IPS-NIHi7 (cell line): ENCODE measurements around the gene ADH4.
"Not testable (repeated sequence)": the region's sequence is repeated elsewhere in the genome, so short reads cannot be mapped to it uniquely, and the experiment has no call there.

Experiments used
- DNase-seq: peaks from one replicate; pipeline ENCODE4 v3.0.0; 2012; ENCODE audit warnings: mixed read lengths; ENCODE audit errors: extremely low spot score

Gene ADH4

DNA sequence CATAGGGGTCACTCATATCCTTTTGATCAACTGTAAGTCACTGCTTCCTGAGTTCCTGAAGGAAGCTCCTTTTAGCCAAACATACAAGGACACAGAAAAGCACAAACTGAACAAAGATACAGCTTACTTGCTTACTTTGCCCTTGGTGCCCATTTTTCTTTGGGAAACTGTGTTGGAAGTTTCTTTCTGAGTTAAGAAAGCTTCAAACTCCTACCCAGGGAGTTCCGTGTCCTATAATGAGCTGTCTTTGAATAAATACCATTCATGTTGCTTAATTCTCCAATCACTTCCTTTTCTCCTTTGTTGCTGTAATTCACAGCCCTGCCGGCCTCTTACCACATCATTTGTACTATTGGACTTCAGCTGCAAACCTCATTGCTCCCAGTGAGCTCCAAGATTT is at the start of gene ADH4:
Gene ADH4, minus strand, starts transcription at position 228 of the 400 bp plus-strand sequence. Its CDS starts 75 bp downstream, at position 153.
- no peak for DNase-seq

DNA sequence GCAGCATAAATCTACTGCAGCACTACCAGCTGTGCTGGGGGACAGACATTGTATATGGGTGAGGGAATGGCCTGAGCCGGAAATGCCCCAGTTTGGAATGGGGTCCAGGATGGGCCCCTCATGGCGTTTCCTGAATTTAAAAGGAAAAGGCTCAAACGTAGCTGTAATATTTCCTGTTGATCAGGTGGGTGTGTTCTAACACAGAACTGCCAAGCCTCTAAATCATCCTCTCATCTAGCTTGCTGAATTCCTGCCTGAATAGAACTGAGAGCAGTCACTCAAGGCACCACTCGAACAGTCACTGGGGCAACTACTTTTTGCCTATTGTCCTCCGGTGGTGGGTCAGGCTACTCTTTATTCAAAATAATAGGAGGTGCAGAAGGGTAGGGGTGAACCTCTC is 46.2 kb upstream of the ADH4 start:
- no peak for DNase-seq

DNA sequence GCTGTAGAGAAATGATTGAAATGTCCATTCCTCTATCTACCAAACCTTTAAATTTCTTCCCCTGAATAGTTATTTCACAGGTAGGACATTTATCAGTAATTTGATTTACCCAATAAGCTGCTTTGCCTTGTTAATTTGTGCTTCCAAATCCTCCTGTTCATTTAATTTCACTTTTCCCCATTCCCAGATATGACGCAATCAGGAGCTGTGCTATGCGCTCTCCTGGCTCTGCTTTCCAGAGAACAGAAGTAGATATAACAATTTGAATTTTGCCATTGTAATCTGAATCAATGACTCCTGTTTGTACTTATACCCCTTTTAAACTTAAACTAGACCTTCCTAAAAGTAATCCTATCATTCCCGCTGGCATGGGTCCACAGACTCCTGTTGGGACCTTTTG is 45.8 kb upstream of the ADH4 start:
- DNase-seq: not testable (repeated sequence)

DNA sequence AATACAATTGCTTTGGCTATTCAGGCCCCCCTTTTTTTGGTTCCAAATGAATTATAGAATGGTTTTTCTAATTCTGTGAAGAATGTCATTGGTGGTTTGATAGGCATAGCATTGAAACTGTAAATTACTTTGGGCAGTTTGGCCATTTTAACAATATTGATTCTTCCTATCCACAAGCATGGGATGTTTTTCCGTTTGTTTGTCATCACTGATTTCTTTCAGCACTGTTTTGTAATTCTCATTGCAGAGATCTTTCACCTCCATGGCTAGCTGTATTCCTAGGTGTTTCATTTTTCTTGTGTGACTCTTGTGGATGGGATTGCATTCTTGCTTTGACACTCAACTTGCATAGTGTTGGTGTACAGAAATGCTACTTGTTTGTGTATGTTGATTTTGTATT is 41.9 kb upstream of the ADH4 start:
- DNase-seq: no peak

DNA sequence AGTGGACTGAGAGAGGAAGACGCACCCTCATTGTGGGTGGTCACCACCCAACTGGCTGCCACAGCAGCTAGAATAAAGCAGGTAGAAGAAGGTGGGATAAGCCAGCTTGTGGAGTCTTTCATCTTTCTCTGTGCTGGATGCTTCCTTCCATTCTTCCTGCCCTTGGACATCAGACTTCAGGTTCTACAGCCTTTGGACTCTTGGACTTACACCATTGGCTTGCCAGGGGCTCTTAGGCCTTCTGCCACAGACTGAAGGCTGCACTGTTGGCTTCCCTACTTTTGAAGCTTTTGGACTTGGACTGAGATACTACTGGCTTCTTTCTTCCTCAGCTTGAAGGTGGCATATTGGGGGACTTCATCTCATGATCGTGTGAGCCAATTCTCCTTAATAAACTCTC is 41.5 kb upstream of the ADH4 start:
- DNase-seq: no peak

DNA sequence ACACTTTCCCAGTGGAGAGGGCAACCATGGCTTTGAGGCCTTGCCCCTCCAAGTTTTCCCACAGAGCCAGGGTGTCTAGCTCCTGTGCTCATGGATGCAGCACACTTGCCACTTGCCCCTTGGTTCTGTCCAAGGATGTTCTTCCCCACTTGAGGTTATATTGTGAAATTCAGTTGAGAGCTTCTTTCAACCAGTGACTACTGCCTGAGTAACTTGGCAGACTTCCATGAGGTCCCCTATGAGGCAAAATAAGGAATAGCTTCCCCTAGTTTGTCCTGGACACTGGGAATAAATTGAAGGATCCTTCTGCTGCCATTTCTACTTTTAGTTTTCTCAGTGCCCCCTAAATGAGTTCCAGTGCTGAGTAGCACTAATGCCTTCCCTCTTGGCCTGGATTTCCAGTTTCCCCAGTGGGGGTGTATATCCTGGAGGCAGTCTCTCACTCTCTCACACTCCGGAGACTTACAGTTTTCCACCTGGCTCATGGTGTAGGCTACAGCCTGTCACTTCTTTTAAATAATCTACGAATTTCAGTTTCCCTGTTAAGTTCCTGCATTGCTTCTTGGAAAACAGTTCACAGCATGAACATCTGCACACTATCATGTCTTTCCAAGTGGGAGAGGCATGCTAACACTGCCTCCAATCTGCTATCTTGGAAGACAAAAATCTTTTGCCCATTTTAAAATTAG is 36.4 kb upstream of the ADH4 start:
- no peak for DNase-seq

DNA sequence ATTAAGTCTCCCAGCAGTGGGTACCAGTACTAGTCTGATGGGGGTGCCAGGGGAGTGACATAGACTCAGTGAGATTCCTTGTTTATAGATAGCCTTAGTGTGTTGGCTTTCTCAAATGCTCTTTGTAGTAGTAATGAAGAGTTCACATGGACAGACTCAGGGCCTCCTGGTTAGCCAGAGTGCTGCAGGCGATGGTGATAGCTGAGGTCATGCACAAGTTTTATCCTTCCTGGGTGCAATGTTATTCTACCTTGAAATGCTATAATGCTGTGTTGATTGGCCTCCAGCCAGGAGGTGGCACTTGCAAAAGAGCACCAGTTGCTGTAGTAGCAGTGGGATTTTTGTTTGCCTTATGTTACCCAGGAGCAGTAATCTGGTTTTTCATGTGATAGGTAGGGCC is 35.5 kb upstream of the ADH4 start:
- no peak for DNase-seq

DNA sequence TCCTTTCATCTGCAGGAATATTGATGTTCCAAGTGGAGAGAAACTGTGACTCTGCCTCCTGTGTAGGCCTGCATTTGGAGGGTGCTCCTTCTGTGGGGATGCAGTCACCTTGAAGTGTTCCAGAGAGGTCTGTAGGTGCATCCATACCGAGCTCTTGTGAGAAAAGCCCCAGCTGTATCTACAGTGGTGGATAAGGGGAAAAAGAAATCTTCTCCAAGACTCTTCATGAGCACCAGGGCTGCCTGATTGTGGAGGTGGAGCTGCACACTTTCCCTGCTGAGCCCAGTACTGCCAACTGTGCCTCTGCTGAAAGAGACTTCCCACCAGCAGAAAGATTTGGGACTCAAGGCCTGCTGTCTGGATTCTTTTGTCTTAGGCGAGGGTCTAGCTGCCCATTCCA is 35.1 kb upstream of the ADH4 start:
- no peak for DNase-seq

DNA sequence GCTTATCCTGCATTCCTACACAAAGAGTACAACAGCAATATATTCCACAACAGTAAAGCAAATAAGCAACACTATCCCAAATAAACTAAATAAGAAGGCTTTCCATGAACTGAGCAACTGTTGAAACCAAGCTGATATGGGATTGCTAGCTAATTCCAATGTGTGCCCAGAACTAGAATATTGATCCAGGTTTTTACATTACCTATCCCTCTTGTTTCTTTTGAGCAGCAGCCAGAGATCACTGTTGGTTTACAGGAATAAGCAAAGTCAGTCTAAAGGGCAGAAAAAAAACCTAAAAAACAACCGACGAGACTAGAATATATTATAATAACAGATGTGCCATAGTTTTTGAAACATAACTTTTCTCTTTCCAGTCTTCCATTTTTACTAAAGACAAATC is 22.4 kb upstream of the ADH4 start:
- DNase-seq: no peak

DNA sequence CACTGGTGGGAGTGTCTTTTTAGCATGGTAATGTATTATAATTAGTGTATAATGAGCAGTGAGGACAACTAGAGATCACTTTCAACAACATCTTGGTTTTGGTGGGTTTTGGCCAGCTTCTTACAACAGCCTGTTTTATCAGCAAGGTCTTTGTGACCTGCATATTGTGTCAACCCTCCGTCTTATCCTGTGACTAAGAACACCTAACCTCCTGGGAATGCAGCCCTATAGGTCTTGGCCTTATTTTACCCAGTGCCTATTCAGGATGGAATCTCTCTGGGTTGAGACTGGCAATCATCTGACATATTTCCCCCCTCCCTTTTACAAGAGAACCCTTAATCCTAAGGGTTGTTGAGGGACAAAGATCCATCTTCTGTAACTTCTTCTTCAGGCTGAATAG is 21.9 kb upstream of the ADH4 start:
- DNase-seq: no peak

DNA sequence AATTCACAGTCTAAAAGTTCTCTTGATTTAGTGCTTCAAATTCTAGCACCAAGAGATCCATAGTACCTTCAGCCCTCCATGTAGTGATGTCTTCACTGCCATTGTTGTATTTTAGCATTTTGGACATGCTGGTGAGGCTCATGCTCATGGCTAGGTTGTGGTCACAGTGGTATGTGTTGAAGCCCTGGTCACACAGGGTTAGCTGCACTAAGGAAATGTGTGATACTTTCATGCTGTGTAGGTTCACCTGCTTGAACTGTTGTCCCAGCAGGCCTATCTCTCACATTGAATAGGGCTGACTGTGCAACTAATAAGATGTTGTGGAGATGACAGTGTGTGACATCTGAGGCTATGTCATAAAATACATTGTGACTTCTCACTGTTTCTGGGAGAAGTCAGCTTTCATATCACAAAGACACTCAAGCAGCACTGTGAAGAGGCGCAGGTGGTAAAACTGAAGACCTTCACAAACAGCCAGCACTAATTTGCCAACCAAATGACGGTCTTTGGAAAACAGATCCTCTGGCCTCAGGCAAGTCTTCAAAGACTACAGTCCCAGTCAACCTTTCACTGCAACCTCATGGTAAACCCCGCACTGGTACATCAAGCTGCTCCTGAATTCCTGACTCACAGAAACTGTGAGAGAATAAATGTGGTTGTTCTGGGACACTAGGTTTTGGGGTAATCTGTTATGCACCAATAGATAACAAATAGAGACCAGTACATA is 17.4 kb upstream of the ADH4 start:
- DNase-seq: no peak

DNA sequence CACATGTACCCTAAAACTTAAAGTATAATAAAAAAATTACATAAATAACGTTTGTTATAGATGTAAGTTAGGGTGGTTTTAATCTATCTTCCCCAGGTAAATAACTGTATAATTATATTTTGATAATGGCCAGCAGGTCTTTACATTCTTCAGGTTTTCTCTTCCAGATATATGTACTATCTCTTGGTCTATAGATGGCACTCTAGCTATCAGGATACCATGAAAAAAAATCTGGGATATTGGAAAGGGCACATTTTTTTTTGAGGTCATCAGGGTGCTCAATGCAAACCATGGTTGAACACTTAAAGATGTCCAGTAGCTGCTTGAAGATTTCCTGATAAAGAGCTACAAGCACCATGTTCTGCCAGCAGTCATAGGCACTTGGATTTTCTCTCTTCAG is 15.6 kb upstream of the ADH4 start:
- DNase-seq: no peak

DNA sequence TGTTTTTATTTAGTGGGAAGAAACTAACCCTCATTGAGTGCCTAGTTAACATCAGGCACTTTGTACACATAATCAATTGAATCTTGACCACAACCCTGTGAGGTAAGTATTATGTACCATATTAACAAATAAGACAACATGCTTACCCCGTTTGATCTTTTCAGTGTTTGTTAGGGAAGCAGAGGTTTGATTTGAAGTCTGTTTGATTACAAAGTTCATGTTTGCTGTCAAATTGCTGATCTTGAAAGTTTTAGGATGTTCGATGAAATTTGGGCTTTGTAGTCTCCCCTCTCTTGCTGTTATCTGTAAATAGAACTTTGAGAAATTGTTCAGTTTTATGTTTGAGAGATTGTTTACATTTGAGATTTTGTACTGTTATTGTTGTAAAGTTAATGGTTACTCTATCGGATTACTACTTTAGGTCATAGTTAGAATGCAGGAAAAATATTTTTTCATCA is 13.4 kb upstream of the ADH4 start:
- DNase-seq: no peak

DNA sequence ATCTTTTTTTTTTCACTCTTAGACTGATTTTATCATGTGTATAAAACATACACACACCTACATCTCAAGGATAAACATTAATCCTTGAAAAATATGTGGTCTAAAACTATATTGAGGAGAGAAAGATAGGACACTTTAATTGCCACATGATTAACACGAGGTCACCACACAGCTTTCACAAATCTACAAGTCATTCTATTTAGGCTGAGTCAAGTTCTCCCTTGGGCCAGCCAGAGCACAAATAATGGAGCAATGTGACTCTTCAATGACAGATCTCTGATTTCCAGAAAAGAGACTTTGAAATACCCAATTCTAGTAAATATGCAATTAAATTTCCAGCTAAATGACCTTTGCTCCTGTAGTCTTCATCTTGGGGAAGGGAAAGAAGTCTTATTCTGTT is 12.9 kb upstream of the ADH4 start:
- no peak for DNase-seq

DNA sequence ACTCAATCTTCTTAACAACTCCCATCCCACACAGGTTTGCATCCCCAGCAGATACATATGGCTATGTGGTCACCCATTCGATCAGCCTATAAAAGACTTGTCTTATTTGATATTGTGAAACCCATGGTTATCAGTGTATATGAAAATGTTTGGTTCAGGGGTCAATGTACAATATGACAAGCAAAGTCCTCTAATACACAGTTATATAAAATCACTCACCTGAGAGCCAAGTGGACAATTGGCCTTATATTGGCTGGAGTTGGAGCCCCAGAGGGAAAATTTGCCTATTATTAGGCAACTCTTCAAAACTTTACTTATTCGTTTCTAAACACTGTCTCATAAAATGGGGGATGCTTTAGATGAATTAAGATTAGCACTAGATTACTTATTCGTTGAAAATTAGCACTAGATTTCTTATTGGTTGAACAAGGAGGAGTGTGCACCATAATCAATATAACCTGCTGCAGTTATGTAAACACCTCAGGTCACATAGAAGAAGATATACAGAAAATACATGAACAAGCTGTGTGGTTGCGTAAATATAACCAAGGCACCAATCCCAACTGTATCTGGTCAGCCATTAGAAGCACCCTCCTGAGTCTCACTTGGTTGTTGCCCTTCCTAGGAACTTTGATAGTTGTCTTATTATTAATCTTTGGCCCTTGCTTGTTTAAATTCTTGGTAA is 10.7 kb upstream of the ADH4 start:
- DNase-seq: no peak

DNA sequence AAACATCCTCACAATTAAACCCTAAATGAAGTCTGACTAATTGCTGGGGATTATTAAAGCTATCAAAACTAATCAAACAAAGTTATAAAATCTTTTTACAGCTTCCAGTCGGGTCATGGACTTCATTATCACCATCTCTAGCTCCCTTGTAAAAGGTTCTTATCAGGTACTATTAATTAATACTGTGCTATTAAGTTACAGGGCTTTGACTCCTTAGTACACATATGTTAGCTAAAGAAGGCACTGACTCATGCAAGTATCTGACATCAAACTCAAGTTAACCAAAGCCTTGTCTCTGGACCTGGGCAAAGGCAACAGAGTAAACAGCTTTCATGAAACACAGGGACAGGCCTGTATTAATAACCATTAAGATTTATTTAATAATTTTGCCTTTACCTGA is 7.9 kb upstream of the ADH4 start:
- no peak for DNase-seq

DNA sequence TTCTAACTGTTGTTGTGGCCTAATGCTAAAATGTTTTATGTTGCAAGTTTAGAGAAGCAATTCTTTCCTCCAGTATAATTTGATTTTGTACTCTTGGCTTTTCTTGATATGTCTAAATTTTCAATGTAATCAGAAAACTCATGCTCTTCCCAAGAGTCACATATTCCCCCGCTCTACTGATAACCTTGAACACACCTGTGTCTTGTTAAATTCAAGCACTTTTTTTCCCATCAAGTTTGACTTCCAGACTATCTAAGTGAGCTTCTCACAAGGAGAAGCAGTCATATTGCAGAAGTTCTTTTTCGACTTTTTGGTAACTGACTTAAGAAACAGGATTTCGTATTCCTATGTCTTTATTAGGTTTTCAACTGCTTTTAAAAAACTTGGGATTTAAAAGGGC is 7.4 kb upstream of the ADH4 start:
- DNase-seq: no peak

DNA sequence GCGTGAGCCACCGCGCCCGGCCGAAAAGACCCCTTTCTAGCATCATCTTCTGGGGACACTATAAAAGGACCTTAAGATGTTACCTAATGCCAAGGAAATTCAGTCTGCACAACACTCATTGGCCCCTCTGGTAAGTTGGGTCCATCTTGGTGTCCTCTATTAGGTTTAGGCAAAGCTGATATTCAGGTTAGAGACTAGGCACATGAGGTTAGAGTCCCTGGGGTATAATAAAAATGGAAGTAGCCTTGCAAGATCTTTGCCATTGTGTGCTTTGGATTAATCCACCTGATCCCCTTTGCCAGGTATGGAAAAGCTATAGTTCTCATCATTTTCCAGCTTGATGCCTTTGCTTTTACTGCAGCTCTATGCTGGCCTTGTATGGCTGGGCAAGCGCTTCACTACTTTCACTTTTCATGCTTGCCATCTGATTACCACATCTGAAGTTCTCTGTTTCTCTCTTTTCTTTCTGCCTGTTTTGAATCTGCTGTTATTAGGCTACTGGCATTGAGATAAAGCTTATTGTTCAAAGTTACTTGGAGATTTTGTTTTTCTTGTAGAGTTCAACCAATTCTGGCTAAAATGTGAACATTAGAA is 5.4 kb upstream of the ADH4 start:
- DNase-seq: no peak

DNA sequence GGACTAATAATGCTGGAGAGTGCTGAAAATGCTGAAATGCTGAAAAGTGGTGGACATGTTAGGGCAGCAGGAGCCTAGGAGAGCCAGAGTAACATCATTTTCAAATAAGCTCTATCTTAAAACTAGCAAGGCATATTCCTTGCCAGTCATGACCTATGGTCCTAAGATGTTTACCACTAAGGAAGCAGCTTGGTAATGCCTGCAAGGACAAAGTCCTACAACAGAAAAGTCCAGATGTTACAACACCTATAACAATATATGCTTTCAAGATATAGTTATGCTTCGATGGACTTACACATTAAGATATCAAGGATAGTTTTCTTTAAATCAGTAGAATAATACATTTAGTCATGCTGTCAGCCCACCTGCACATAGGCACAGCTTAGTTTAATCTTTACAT is 4.5 kb upstream of the ADH4 start:
- DNase-seq: no peak

DNA sequence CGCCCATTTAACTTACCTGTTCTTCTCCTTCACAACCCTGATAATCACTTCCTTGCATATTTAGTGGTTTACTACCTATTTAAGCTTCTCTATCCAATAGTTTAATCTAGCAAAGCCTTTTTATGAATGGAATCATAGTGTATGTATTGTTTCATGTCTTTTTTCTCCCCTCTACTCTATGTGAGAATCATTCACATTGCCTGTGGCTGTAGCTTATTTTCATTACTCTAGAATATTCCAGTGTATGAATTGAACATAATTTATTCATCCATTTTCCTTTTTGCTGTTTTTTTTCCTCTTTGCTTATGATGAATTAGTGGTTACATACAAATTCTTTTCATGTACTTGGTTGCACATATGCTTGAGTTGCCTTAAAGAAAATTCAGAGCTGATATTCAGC is 490 bp upstream of the ADH4 start:
- DNase-seq: no peak

DNA sequence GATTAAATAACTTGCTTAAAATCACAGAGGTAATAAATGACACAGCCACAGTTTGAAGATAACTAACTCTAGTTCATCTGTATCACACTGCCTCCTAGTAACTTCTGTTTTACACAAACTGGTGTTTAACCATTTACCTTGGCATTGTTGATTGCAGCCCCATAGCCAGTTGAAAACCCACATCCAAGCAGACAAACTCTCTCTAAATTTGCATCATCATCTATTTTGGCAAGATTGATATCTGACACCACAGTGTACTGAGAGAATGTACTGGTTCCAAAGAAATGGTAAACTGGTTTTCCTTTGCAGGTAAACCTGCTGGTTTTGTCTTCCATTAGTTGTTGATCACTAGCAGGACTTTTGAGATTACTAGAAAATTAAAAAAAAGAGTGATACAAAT is 7.8 kb downstream of the ADH4 start:
- no peak for DNase-seq

DNA sequence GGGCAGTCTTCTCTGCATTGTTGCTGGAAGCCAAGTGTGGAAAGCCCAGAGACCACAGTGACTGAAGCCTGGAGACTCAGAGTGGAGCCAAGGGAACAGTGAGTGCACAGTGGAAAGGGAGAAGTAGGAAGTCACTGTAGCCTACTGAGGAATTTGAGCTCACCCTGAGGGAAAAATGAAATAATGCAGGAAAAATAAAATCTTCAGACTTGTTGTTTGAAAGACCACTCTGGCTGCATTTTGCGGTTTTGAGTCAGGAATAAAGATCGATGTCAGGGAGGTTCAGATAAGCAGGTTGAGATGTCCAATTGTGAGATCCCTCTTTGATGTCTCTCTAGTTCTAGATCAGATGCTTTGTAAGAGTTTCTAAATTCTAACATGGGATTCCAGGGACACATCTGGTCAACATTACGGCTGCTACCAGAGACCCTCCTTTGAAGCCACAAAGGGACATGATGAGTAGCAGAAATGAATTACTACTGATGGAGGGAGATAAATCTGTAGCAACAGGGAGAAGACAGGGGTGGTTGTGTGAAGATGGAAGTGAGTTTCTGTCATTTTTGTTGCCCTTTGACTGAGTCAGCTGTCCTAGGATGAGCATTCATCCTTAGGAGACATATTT is 8.4 kb downstream of the ADH4 start:
- no peak for DNase-seq
